SK-N-SH (cell line): ENCODE measurements around the gene MGAT5. TPM values are rescaled to one million over a fixed set of nuclear protein-coding genes. Genes with fewer than 3 reads are reported as not detected.

Experiments
- CTCF ChIA-PET: fragments of 300-600, 350-600 bp; formaldehyde crosslinking; extraction: SDS; loops from one replicate; lab custom pipeline; 2021; lab: Yijun Ruan, JAX
- POLR2A ChIA-PET: fragments of 350-600 bp; sonication (Branson Sonifier 250); formaldehyde crosslinking; extraction: SDS; loops from one replicate; lab custom pipeline; 2020; ENCODE audit warnings: antibody characterized with exemption, inconsistent platforms; lab: Yijun Ruan, JAX
- DNase-seq: peaks from one replicate; pipeline ENCODE4 v3.0.0; 2012
- H2AFZ ChIP-seq: fragments of 200-600 bp; sonication (generic); 2 replicates; pipeline ENCODE4 v1.8.1; 2016; ENCODE audit warnings: antibody characterized with exemption, mild to moderate bottlenecking, low read depth
- H3F3A ChIP-seq: fragments of 200-600 bp; sonication (generic); replicated peaks from 2 replicates; pipeline ENCODE3; 2016; ENCODE audit warnings: antibody characterized with exemption, mild to moderate bottlenecking; ENCODE audit not compliant: insufficient read depth
- H3K27ac ChIP-seq, 2 experiments: fragments of 200-500 bp in 1 of 2; fragments of 200-600 bp in 1 of 2; sonication (Bioruptor generic) in 1 of 2; sonication (generic), shearing (Covaris generic) in 1 of 2; 2 replicates each; pipeline versions ENCODE4 v1.5.1 to v1.6.1; 2014 to 2016; ENCODE audit warnings: low read depth in 2 of 2, inconsistent platforms in 1 of 2, low read length in 1 of 2, mild to moderate bottlenecking in 1 of 2, mixed read lengths in 1 of 2
- H3K27me3 ChIP-seq: fragments of 200-600 bp; sonication (generic), shearing (Covaris generic); 2 replicates; pipeline ENCODE4 v1.6.1; 2016; ENCODE audit warnings: mixed run types; ENCODE audit not compliant: insufficient read depth
- H3K36me3 ChIP-seq, 2 experiments: fragments of 200-500 bp in 1 of 2; fragments of 200-600 bp in 1 of 2; sonication (Bioruptor generic) in 1 of 2; sonication (generic) in 1 of 2; replicated peaks in 1 of 2; 2 replicates each; pipeline versions ENCODE3 to v1.5.1; 2014 to 2016; ENCODE audit warnings: low read length in 1 of 2, mild to moderate bottlenecking in 1 of 2; ENCODE audit not compliant: insufficient read depth in 2 of 2, control insufficient read depth in 1 of 2
- H3K4me1 ChIP-seq, 2 experiments: fragments of 200-500 bp in 1 of 2; fragments of 200-600 bp in 1 of 2; sonication (Bioruptor generic) in 1 of 2; sonication (generic), shearing (Covaris generic) in 1 of 2; 2 replicates each; pipeline versions ENCODE4 v1.5.1 to v1.6.1; 2014 to 2016; ENCODE audit warnings: low read depth in 1 of 2, low read length in 1 of 2, mixed run types in 1 of 2; ENCODE audit not compliant: insufficient read depth in 2 of 2, control insufficient read depth in 1 of 2
- H3K4me2 ChIP-seq: fragments of 200-600 bp; sonication (generic), shearing (Covaris generic); 2 replicates; pipeline ENCODE4 v1.6.1; 2017; ENCODE audit warnings: mixed run types
- H3K4me3 ChIP-seq, 2 experiments: fragments of 200-500 bp in 1 of 2; fragments of 200-600 bp in 1 of 2; sonication (Bioruptor generic) in 1 of 2; sonication (generic), shearing (Covaris generic) in 1 of 2; 2 replicates each; pipeline versions ENCODE4 v1.5.1 to v1.8.1; 2014 to 2016; ENCODE audit warnings: low read depth in 2 of 2, inconsistent platforms in 1 of 2, low read length in 1 of 2, mild to moderate bottlenecking in 1 of 2, mixed read lengths in 1 of 2, moderate library complexity in 1 of 2
- H3K79me2 ChIP-seq: fragments of 200-600 bp; sonication (generic); 2 replicates; pipeline ENCODE4 v1.8.1; 2017; ENCODE audit warnings: mild to moderate bottlenecking; ENCODE audit not compliant: insufficient read depth
- H3K9ac ChIP-seq: fragments of 200-600 bp; sonication (generic); 2 replicates; pipeline ENCODE4 v1.6.1; 2017; ENCODE audit warnings: mixed run types
- H3K9me2 ChIP-seq: fragments of 200-600 bp; sonication (generic); 2 replicates; pipeline ENCODE4 v1.6.1; 2017; ENCODE audit warnings: mixed run types
- H3K9me3 ChIP-seq: fragments of 200-600 bp; sonication (generic); 2 replicates; pipeline ENCODE4 v1.6.1; 2017; ENCODE audit warnings: mixed run types, mild to moderate bottlenecking, moderate library complexity
- H4K20me1 ChIP-seq: fragments of 200-600 bp; sonication (generic); 2 replicates; pipeline ENCODE4 v1.6.1; 2017; ENCODE audit warnings: mild to moderate bottlenecking, mixed run types; ENCODE audit not compliant: insufficient read depth
- CHD2 ChIP-seq: fragments of 150-350 bp; IDR thresholded peaks from 2 replicates; pipeline ENCODE4 v1.6.1; 2018; ENCODE audit warnings: low read length; ENCODE audit not compliant: partially characterized antibody
- ELF1 ChIP-seq: IDR thresholded peaks from 2 replicates; pipeline ENCODE4 v1.4.0; 2012
- EZH2phosphoT487 ChIP-seq: fragments of 200-600 bp; sonication (generic); IDR thresholded peaks from 2 replicates; pipeline ENCODE4 v1.6.1; 2017; ENCODE audit warnings: low read depth, mixed run types, mild to moderate bottlenecking, antibody characterized with exemption, moderate library complexity, borderline replicate concordance
- FOXJ3 ChIP-seq: sonication (generic); formaldehyde crosslinking; IDR thresholded peaks from 2 replicates; pipeline ENCODE4 v1.5.1; 2020; ENCODE audit warnings: mild to moderate bottlenecking, missing genetic modification reagents
- FOXM1 ChIP-seq: IDR thresholded peaks from 2 replicates; pipeline ENCODE4 v1.4.0; 2012; ENCODE audit warnings: low read depth, mild to moderate bottlenecking
- GATA2 ChIP-seq: sonication (generic); formaldehyde crosslinking; IDR thresholded peaks from 2 replicates; pipeline ENCODE4 v1.5.0; 2020; ENCODE audit warnings: mild to moderate bottlenecking, missing genetic modification reagents
- MAX ChIP-seq: IDR thresholded peaks from 2 replicates; pipeline ENCODE4 v1.4.0; 2012; ENCODE audit warnings: low read depth
- MEF2A ChIP-seq: IDR thresholded peaks from 2 replicates; pipeline ENCODE4 v1.4.0; 2012; ENCODE audit warnings: low read depth, borderline replicate concordance
- MXI1 ChIP-seq: IDR thresholded peaks from 2 replicates; pipeline ENCODE4 v1.6.1; 2012; ENCODE audit warnings: mild to moderate bottlenecking, low read depth, low read length, improper control_type of control experiment
- NFIC ChIP-seq: IDR thresholded peaks from 2 replicates; pipeline ENCODE4 v1.4.0; 2012; ENCODE audit warnings: borderline replicate concordance
- RCOR1 ChIP-seq: fragments of 150-350 bp; IDR thresholded peaks from 2 replicates; pipeline ENCODE4 v1.6.1; 2017; ENCODE audit warnings: antibody characterized with exemption, low read length
- RFX5 ChIP-seq: IDR thresholded peaks from 2 replicates; pipeline ENCODE4 v1.6.1; 2012; ENCODE audit warnings: mild to moderate bottlenecking, improper control_type of control experiment, low read length
- SIN3A ChIP-seq: IDR thresholded peaks from 2 replicates; pipeline ENCODE4 v1.6.1; 2012; ENCODE audit warnings: low read depth, mild to moderate bottlenecking, low read length, moderate library complexity, borderline replicate concordance
- YY1 ChIP-seq: IDR thresholded peaks from 2 replicates; pipeline ENCODE4 v1.4.0; 2012; ENCODE audit warnings: low read depth, mild to moderate bottlenecking
- WGBS: methylation state at CpG from one replicate; pipeline ENCODE4 v1.1.6; 2017; ENCODE audit warnings: low lambda C conversion rate; 5-methylcytosine and 5-hydroxymethylcytosine counted together
- polyA plus RNA-seq, 3 experiments: library from polyadenylated mRNA; depleted of rRNA; stranded (reverse); fragments of >200 nt; gene quantifications; 2 replicates each; pipeline ENCODE4 v1.2.3, GENCODE V29; 2012
- TF ChIP-seq, protein P1 (sequence below): IDR thresholded peaks from 2 replicates; pipeline ENCODE4 v1.4.0; 2012; ENCODE audit warnings: low read depth, borderline replicate concordance
- TF ChIP-seq, protein P2 (sequence below): fragments of 150-350 bp; IDR thresholded peaks from 2 replicates; pipeline ENCODE4 v1.6.1; 2016; ENCODE audit warnings: mild to moderate bottlenecking, low read depth, low read length

Gene MGAT5
- polyA plus RNA-seq, 1 of the 3 experiments (the other 2 are of a cell fraction) = 18.2 TPM

DNA sequence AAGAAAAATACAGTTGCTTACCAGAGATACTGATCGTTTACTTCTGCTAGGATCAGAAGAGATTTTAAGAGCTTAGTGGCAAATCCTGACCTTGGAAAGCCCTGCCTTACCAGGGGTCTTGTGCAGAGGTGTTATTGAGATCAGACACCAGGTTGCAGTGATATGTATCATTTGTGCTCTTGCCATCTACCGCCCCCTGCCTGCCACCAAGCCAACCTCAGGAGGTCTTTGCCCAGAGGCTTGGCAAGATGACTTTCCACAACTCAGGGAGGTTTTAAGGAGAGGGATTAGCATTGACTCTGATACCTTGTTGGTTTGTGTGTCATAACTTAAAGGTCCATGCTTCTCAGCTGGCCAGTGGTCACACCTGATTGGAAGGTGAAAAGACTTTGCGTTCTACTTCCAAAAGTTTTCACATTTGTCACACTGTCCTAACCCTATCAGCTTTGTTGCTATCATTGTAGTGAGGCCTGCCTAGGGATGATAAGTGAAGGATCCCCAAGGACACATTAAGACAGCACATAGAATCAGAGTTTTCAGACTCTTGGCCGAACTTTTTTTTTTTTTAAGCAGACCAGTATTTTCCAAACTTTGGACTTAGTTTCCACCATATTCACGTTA lies 46.2 kb upstream of the MGAT5 start (continued):
- TF ChIP-seq MAX (no peak), YY1 (no peak)

- ChIA-PET POLR2A (no interaction called here), CTCF (interaction anchor here (0.6 to 4.8 kb wide), 6 partner anchors 7 to 324 kb away, joined by 3 to 31 read pairs (median 13); no protein-coding TSS in a partner anchor)
- H4K20me1 ChIP-seq = 0 out of 2 replicates have a peak, but pooled peaks cover 6% of the 10 kb centered on the region
These were observed 45.0 kb upstream of the MGAT5 start for GRCh38 chr2:134208825-134209224.

DNA sequence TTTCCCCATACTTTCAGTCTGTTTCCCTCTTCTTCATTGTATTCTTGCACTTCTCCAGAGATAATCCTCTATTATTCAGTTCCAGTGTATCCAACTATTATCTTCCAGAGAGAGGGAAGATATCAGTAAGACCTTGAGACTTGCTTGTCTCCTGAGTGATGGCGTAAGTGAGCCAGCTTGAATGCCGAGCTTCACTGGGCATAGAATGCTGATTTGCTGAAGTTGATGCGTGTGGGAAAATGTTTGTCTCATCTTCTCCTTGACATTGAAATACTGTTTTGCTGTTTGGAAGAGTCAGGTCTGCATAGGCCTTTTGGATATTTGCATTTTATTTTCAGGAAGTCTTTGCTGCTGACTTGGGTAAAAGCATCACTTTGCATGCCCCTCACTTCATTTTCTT lies 41.1 kb upstream of the MGAT5 start:
- ChIA-PET POLR2A (no interaction called here), CTCF (no interaction called here)
- H3K79me2 ChIP-seq = peaks cover 9% of the 10 kb centered on the region; the same call in 1 of the 2 replicates
- H3K9ac ChIP-seq = no peak overlapping the region
- H3K9me2 ChIP-seq = no peaks in the 10 kb centered on the region
- H3K4me3 ChIP-seq = no peak overlapping the region
- no peaks in the 10 kb centered on the region for H3K36me3 ChIP-seq
- peaks cover 0 to 3% of the 10 kb centered on the region in 2 experiments; a peak in 1 of 4 replicates for H3K4me1 ChIP-seq
- no peaks in the 10 kb centered on the region for H3K9me3 ChIP-seq
- H3K27me3 ChIP-seq = no peaks in the 10 kb centered on the region
- DNase-seq = no peak
- TF ChIP-seq, protein P1, sequence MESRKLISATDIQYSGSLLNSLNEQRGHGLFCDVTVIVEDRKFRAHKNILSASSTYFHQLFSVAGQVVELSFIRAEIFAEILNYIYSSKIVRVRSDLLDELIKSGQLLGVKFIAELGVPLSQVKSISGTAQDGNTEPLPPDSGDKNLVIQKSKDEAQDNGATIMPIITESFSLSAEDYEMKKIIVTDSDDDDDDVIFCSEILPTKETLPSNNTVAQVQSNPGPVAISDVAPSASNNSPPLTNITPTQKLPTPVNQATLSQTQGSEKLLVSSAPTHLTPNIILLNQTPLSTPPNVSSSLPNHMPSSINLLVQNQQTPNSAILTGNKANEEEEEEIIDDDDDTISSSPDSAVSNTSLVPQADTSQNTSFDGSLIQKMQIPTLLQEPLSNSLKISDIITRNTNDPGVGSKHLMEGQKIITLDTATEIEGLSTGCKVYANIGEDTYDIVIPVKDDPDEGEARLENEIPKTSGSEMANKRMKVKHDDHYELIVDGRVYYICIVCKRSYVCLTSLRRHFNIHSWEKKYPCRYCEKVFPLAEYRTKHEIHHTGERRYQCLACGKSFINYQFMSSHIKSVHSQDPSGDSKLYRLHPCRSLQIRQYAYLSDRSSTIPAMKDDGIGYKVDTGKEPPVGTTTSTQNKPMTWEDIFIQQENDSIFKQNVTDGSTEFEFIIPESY = no peak
- no peak for TF ChIP-seq MAX
- no peak for TF ChIP-seq GATA2 (CRISPR knock-in tag)
- no peak overlapping the region for H2AFZ ChIP-seq
- no peak overlapping the region for H3K27ac ChIP-seq
- 79% methylated on average over 3 of the region's 3 CpGs for WGBS
- H3K4me2 ChIP-seq = no peak overlapping the region
- 0 out of 2 replicates have a peak, but pooled peaks cover 5% of the 10 kb centered on the region for H4K20me1 ChIP-seq
- peaks cover 3% of the 10 kb centered on the region for H3F3A ChIP-seq

More at GRCh38 chr2:134208825-134209224, 45.0 kb upstream of the MGAT5 start:
- Histone ChIP-seq H3K4me3 (no peak overlapping the region), H3K27ac (no peak overlapping the region; a peak in 1 of 4 replicates), H3K9me3 (no peaks in the 10 kb centered on the region), H3F3A (peaks cover 3% of the 10 kb centered on the region), H3K79me2 (0 out of 2 replicates have a peak, but pooled peaks cover 6% of the 10 kb centered on the region), H3K9me2 (no peaks in the 10 kb centered on the region), H3K36me3 (no peaks in the 10 kb centered on the region), H3K9ac (no peak overlapping the region), H3K4me2 (no peak overlapping the region), H3K27me3 (no peaks in the 10 kb centered on the region), H3K4me1 (peaks cover 6 to 17% of the 10 kb centered on the region in 2 experiments; a peak in 3 of 4 replicates), H2AFZ (no peak overlapping the region)
- DNase-seq = no peak
- WGBS = 100% methylated on average over 2 of the region's 2 CpGs
- no peak for TF ChIP-seq NFIC
- TF ChIP-seq GATA2 (CRISPR knock-in tag) = no peak
- TF ChIP-seq RFX5 = no peak
- TF ChIP-seq, protein P2, sequence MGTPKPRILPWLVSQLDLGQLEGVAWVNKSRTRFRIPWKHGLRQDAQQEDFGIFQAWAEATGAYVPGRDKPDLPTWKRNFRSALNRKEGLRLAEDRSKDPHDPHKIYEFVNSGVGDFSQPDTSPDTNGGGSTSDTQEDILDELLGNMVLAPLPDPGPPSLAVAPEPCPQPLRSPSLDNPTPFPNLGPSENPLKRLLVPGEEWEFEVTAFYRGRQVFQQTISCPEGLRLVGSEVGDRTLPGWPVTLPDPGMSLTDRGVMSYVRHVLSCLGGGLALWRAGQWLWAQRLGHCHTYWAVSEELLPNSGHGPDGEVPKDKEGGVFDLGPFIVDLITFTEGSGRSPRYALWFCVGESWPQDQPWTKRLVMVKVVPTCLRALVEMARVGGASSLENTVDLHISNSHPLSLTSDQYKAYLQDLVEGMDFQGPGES = no peak
- TF ChIP-seq SIN3A = no peak
- no peak for TF ChIP-seq CHD2
- TF ChIP-seq YY1 = no peak
- TF ChIP-seq MAX = no peak
- no peak for TF ChIP-seq FOXM1
- TF ChIP-seq MXI1 = no peak
- TF ChIP-seq RCOR1 = no peak
- TF ChIP-seq FOXJ3 (CRISPR knock-in tag) = no peak
- TF ChIP-seq ELF1 = no peak
- TF ChIP-seq MEF2A = no peak
- no peak for TF ChIP-seq EZH2phosphoT487
